Activated naive CD4-positive, alpha-beta T cell treated with anti-CD3 and anti-CD28 coated beads, Interleukin-2, amount 50 U/mL, for 24 hours (primary cell): ENCODE results near the gene TARS2.
A peak's percentile ranks its signal among the peaks of the same experiment; 100 is the strongest.

ENCODE experiments used
- H3K27ac Mint-ChIP-seq: one replicate; pipeline ENCODE4 v1.8.0; 2021; ENCODE audit warnings: mild to moderate bottlenecking, mixed read lengths
- H3K27me3 Mint-ChIP-seq: one replicate; pipeline ENCODE4 v1.8.0; 2021; ENCODE audit warnings: mixed read lengths
- H3K36me3 Mint-ChIP-seq: one replicate; pipeline ENCODE4 v1.8.0; 2021; ENCODE audit warnings: mixed read lengths
- H3K4me1 Mint-ChIP-seq: one replicate; pipeline ENCODE4 v1.8.0; 2021; ENCODE audit warnings: mixed read lengths
- H3K4me3 Mint-ChIP-seq: one replicate; pipeline ENCODE4 v1.8.0; 2021; ENCODE audit warnings: mild to moderate bottlenecking, mixed read lengths
- H3K9me3 Mint-ChIP-seq: one replicate; pipeline ENCODE4 v1.8.0; 2021; ENCODE audit warnings: mixed read lengths

TARS2 gene

DNA sequence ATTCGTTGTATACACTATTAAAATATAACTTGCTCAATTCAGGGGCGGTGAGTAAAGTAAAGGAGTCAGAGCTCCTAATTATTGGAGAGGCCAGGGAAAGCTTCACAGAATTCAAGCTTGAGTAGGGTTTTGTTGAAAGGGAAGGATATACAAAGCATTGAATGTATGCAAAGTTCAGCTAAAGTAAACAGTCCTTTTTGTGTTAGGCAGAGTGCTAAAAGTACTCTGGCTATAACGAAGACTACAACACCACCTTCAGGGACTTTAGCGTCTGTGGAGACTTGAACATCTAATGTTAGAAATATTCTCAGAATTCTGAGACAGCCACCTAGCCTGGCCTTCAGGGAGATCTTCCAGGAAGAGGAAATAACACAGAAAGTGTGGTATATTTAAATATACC, 29.4 kb downstream of the TARS2 start:
- no peak overlapping the region for H3K27ac Mint-ChIP-seq

GRCh38 chr1:150521196-150521968, 34.2 kb downstream of the TARS2 start:
- no peaks in the 10 kb centered on the region for H3K27me3 Mint-ChIP-seq
- no peak overlapping the region for H3K4me3 Mint-ChIP-seq
- H3K4me1 Mint-ChIP-seq = peaks cover 4% of the 10 kb centered on the region
- H3K9me3 Mint-ChIP-seq = no peaks in the 10 kb centered on the region
- no peaks in the 10 kb centered on the region for H3K36me3 Mint-ChIP-seq
- no peak overlapping the region for H3K27ac Mint-ChIP-seq

More for the DNA sequence above, 29.4 kb downstream of the TARS2 start:
- no peaks in the 10 kb centered on the region for H3K27me3 Mint-ChIP-seq
- H3K9me3 Mint-ChIP-seq = no peaks in the 10 kb centered on the region
- peak overlapping the region; percentile 93 for H3K4me3 Mint-ChIP-seq
- peaks cover 12% of the 10 kb centered on the region for H3K4me1 Mint-ChIP-seq
- no peaks in the 10 kb centered on the region for H3K36me3 Mint-ChIP-seq

GRCh38 chr1:150525348-150525747, 38.1 kb downstream of the TARS2 start:
- H3K4me3 Mint-ChIP-seq = no peak overlapping the region
- no peaks in the 10 kb centered on the region for H3K9me3 Mint-ChIP-seq
- H3K27ac Mint-ChIP-seq = no peak overlapping the region
- H3K4me1 Mint-ChIP-seq = no peaks in the 10 kb centered on the region
- H3K36me3 Mint-ChIP-seq = no peaks in the 10 kb centered on the region
- no peaks in the 10 kb centered on the region for H3K27me3 Mint-ChIP-seq

GRCh38 chr1:150528196-150528595, 41.0 kb downstream of the TARS2 start:
- H3K4me1 Mint-ChIP-seq = peaks cover 4% of the 10 kb centered on the region
- H3K27me3 Mint-ChIP-seq = no peaks in the 10 kb centered on the region
- H3K4me3 Mint-ChIP-seq = no peak overlapping the region
- H3K27ac Mint-ChIP-seq = no peak overlapping the region
- H3K36me3 Mint-ChIP-seq = no peaks in the 10 kb centered on the region
- no peaks in the 10 kb centered on the region for H3K9me3 Mint-ChIP-seq

- H3K4me3 Mint-ChIP-seq = no peak overlapping the region
- H3K27me3 Mint-ChIP-seq = no peaks in the 10 kb centered on the region
- H3K27ac Mint-ChIP-seq = no peak overlapping the region
- peaks cover 4% of the 10 kb centered on the region for H3K4me1 Mint-ChIP-seq
- H3K9me3 Mint-ChIP-seq = no peaks in the 10 kb centered on the region
- H3K36me3 Mint-ChIP-seq = no peaks in the 10 kb centered on the region
These were observed 41.8 kb downstream of the TARS2 start for GRCh38 chr1:150529017-150529416.

GRCh38 chr1:150530491-150531159, 43.4 kb downstream of the TARS2 start:
- peaks cover 4% of the 10 kb centered on the region for H3K4me1 Mint-ChIP-seq
- H3K27ac Mint-ChIP-seq = no peak overlapping the region
- no peak overlapping the region for H3K4me3 Mint-ChIP-seq
- H3K36me3 Mint-ChIP-seq = no peaks in the 10 kb centered on the region
- no peaks in the 10 kb centered on the region for H3K9me3 Mint-ChIP-seq
- H3K27me3 Mint-ChIP-seq = no peaks in the 10 kb centered on the region

DNA sequence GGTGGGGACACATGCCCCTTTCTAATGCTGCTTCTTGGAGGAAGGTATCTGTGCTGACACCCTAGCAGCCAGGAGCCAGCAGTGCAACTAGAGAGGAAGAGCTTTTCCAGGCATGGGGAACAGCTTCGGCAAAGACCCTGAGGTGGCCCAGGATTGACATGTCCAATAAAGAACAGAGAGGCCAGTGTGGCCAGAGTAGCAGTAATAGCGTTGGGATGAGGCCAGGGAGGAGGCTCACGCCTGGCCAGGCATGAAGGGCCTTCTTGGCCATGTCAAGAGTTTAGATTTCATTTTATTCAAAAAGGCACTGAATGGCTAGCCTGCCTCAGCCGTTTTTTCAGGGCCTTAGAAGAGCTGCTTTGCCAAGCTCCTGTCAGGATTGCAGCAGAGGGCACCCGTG, 45.6 kb downstream of the TARS2 start:
- no peak overlapping the region for H3K4me3 Mint-ChIP-seq
- no peaks in the 10 kb centered on the region for H3K9me3 Mint-ChIP-seq
- H3K4me1 Mint-ChIP-seq = peaks cover 4% of the 10 kb centered on the region
- H3K27ac Mint-ChIP-seq = no peak overlapping the region
- no peaks in the 10 kb centered on the region for H3K27me3 Mint-ChIP-seq
- H3K36me3 Mint-ChIP-seq = no peaks in the 10 kb centered on the region

- Mint-ChIP-seq H3K27me3 (no peaks in the 10 kb centered on the region), H3K4me3 (no peak overlapping the region), H3K9me3 (no peaks in the 10 kb centered on the region), H3K27ac (no peak overlapping the region), H3K36me3 (no peaks in the 10 kb centered on the region), H3K4me1 (peaks cover 4% of the 10 kb centered on the region)
These were observed 46.8 kb downstream of the TARS2 start for GRCh38 chr1:150534002-150534401.

GRCh38 chr1:150535511-150536287, 48.5 kb downstream of the TARS2 start:
- no peaks in the 10 kb centered on the region for H3K36me3 Mint-ChIP-seq
- no peaks in the 10 kb centered on the region for H3K27me3 Mint-ChIP-seq
- H3K4me1 Mint-ChIP-seq = peaks cover 4% of the 10 kb centered on the region
- H3K27ac Mint-ChIP-seq = no peak overlapping the region
- H3K4me3 Mint-ChIP-seq = no peak overlapping the region
- H3K9me3 Mint-ChIP-seq = no peaks in the 10 kb centered on the region

DNA sequence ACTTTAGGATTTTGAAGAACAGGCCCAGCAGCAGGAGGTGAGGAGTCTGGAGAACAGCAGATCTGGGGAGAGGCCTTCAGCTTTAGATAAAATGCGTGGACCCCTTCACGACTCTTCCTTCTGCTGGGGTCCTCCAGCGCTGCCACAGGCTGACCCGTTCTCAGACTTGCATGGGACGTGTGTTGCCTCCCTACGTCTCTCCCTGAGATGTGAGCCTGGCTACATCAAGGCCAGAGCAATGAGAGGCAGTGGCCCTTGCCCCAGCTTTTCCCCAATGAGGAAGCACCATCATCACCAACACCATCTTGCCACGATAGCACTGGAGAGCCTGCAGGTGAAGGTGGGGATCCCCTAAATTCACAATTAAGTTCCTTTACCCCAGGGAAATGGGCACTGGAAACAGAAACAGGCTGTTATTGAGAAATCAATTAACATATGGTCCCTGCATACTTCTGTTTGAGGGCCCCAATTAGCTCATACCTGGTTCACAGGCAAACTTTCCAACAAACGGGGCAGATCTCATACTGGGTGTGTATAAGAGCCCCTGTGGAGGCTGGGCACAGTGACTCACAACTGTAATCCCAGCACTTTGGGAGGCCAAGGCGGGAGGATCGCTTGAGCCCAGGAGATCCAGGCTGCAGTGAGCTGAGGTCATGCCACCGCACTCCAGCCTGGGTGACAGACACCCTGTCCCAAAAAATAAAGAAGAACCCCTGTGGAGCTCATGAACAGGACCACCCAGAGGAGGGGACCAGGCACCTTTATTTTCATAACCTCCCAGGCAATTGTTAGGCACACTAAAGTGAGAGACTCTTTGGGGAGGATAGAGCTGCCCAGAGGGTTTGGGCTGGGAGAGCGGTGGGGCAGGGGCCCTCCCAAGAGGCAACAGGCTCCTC, 49.9 kb downstream of the TARS2 start:
- no peaks in the 10 kb centered on the region for H3K36me3 Mint-ChIP-seq
- no peaks in the 10 kb centered on the region for H3K9me3 Mint-ChIP-seq
- peaks cover 4% of the 10 kb centered on the region for H3K4me1 Mint-ChIP-seq
- no peak overlapping the region for H3K27ac Mint-ChIP-seq
- H3K4me3 Mint-ChIP-seq = no peak overlapping the region
- no peaks in the 10 kb centered on the region for H3K27me3 Mint-ChIP-seq

DNA sequence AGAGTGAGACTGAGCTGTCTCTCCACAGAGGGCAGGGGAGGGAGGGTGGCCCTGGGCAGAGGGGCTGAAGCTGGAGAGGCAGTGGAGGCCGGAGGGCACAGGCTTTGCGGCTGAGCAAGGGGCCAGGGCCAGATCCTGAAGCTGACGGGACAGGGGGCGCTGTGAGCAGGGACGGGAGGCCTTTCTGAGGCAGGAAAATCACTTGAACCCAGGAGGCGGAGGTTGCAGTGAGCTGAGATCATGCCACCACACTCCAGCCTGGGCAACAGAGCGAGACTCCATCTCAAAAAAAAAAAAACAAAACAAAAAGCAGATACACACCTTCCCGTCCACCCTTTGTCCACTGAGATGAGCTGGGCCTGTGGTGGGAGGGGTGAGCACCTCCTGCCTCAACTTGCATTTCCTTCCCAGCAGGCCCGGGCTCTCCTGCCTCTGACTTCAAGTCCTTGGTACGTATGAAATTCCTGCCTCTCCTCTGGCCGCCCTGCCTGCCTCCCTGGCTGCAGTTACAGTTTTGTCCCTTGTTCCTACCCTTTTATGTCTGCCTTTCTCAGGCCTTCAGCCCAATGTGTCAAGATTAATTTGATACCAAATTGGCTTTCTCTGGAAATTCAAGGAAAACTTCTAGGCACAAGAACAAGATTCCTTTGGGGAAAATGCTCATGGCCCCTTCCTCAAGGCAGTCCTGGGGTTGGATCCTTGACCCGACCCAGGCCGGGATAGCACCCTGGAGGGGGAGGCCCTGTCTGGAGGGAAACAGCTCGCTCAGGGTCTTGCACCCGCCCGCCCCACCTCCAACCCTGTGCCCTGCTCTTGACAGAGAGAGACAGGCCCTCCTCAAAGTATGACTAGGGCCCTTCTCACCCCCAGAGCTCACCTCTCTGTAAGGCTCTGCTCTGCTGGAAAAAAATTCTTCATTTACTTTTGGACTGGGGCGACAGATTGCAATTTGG, 50.8 kb downstream of the TARS2 start:
- no peak overlapping the region for H3K4me3 Mint-ChIP-seq
- H3K36me3 Mint-ChIP-seq = no peaks in the 10 kb centered on the region

GRCh38 chr1:150543500-150544143, 56.4 kb downstream of the TARS2 start:
- Mint-ChIP-seq H3K27me3 (peaks cover 9% of the 10 kb centered on the region), H3K27ac (no peak overlapping the region), H3K9me3 (no peaks in the 10 kb centered on the region), H3K36me3 (no peaks in the 10 kb centered on the region), H3K4me3 (no peak overlapping the region), H3K4me1 (peaks cover 3% of the 10 kb centered on the region)

More for the DNA sequence above, 50.8 kb downstream of the TARS2 start:
- H3K4me1 Mint-ChIP-seq = no peaks in the 10 kb centered on the region
- no peaks in the 10 kb centered on the region for H3K9me3 Mint-ChIP-seq
- H3K27ac Mint-ChIP-seq = no peak overlapping the region
- H3K27me3 Mint-ChIP-seq = no peaks in the 10 kb centered on the region

DNA sequence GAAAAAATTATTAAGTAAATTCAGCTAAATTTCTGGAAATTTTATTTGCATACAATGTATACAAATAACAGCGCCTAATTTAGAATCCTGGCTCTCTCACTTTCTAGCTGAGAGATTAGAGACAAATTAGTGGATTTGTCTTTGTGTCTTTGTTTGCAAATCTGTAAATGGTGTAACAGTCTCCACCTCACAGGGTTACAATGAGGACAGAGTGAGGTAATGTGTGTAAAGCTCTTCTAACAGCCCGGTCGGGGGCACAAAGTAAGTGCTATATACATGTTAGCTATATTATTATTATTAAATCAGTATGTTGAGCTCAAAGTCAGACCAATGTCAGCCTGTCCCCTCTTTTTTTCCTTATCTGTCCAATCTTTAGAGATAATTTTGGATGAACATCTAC, 57.0 kb downstream of the TARS2 start:
- no peak overlapping the region for H3K4me3 Mint-ChIP-seq
- H3K27ac Mint-ChIP-seq = no peak overlapping the region
- H3K4me1 Mint-ChIP-seq = peaks cover 4% of the 10 kb centered on the region
- peaks cover 9% of the 10 kb centered on the region for H3K27me3 Mint-ChIP-seq
- no peaks in the 10 kb centered on the region for H3K9me3 Mint-ChIP-seq
- H3K36me3 Mint-ChIP-seq = no peaks in the 10 kb centered on the region

- Mint-ChIP-seq H3K4me3 (no peak overlapping the region), H3K27me3 (peaks cover 13% of the 10 kb centered on the region), H3K27ac (no peak overlapping the region)
These were observed 58.3 kb downstream of the TARS2 start for GRCh38 chr1:150545486-150546032.

More at GRCh38 chr1:150545486-150546032, 58.3 kb downstream of the TARS2 start:
- Mint-ChIP-seq H3K4me1 (peaks cover 10% of the 10 kb centered on the region), H3K36me3 (no peaks in the 10 kb centered on the region), H3K9me3 (no peaks in the 10 kb centered on the region)
